ENCODE data around the gene IZUMO4.

- TF ChIP-seq POLR2AphosphoS5 (IDR thresholded peaks at IDR 0.05) (no peak), CTCF (IDR thresholded peaks at IDR 0.05) (no peak)
Measured at GRCh38 chr19:2047076-2047448, 49.7 kb upstream of the IZUMO4 start.
